Measurements from ENCODE around the gene GUCA2A. TPM values are rescaled to one million over a fixed set of nuclear protein-coding genes. Genes with fewer than 3 reads are reported as not detected.

The GUCA2A gene
- total and polyA plus RNA-seq, 9 of the 15 experiments (the other 6 are each of a cell fraction or from before 2014, with no cell fraction given): not detected

DNA sequence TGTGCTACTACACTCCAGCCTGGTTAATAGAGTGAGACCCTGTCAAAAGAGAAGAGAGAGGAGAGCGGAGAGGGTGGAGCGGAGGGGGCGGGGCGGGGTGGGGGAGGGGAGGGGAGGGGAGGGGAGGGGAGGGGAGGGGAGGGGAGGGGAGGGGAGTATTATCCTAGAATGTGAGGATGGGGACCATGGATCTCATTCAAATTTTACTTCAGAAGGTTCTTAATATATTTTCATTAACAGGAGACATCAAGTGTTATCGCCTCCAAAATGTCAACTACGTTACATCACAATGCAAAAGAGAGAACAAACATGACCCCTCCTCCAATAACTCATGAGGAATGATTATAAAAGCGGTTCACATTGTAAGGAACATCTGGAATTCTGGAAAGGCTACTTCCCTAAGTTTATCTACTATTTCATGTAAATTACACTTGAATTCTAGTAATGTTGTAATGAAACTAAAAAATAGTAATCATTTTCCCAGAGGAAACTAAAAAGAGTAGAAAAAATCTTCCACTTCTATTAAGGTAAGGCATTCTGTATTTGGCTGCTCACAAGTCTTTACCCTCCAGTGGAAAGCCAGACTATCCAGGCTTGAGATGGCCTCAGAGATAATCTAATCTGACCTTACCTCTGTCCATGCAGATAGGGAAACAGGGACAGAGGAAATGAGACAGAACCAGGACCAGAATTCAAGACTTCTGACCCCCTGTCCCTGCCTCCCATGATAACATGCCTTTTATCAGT lies 18.8 kb upstream of the GUCA2A start (continued):
- no peak for TF ChIP-seq ZBTB40 (IDR thresholded peaks at IDR 0.05)
- no peak for TF ChIP-seq ZBTB40 (CRISPR knock-in tag; IDR thresholded peaks at IDR 0.05)
- no peak for TF ChIP-seq EP300 (IDR thresholded peaks at IDR 0.05; ENCODE audit: low read length)
- TF ChIP-seq CBX3 (IDR thresholded peaks at IDR 0.05; ENCODE audit: borderline replicate concordance in 1 of 2, low read length in 2 of 2): no peak
- no peak for TF ChIP-seq FOXA1 (IDR thresholded peaks at IDR 0.05; ENCODE audit: borderline replicate concordance)
- no peak for TF ChIP-seq PTTG1 (tag; IDR thresholded peaks at IDR 0.05; ENCODE audit: low read depth)
- no peak for TF ChIP-seq KAT2B (IDR thresholded peaks at IDR 0.05; ENCODE audit: low read depth, low read length)
- TF ChIP-seq SUPT5H (IDR thresholded peaks at IDR 0.05): no peak
- 0 out of 2 replicates have a peak, but pooled peaks have one; percentile 27 for TF ChIP-seq CBFA2T2 (conservative IDR thresholded peaks at IDR 0.05)
- no peak for TF ChIP-seq SMARCC2 (IDR thresholded peaks at IDR 0.05; ENCODE audit: low read depth)
- TF ChIP-seq PML (IDR thresholded peaks at IDR 0.05; ENCODE audit: low read length): no peak
- TF ChIP-seq RBFOX2 (IDR thresholded peaks at IDR 0.05; ENCODE audit: low read depth, low read length): no peak
- no peak for TF ChIP-seq ZNF175 (CRISPR knock-in tag; IDR thresholded peaks at IDR 0.05; ENCODE audit: low read depth)
- no peak for TF ChIP-seq SPI1 (IDR thresholded peaks at IDR 0.05; ENCODE audit: borderline replicate concordance, low read depth, low read length)
- no peak for TF ChIP-seq CXXC5 (CRISPR knock-in tag; IDR thresholded peaks at IDR 0.05)
- no peak for TF ChIP-seq DMBX1 (CRISPR knock-in tag; IDR thresholded peaks at IDR 0.05; ENCODE audit: borderline replicate concordance)
- TF ChIP-seq ZNF316 (IDR thresholded peaks at IDR 0.05): no peak
- no peak for TF ChIP-seq FOSL1 (tag; conservative IDR thresholded peaks at IDR 0.05)
- TF ChIP-seq ZNF76 (CRISPR knock-in tag; IDR thresholded peaks at IDR 0.05; ENCODE audit: borderline replicate concordance): no peak
- TF ChIP-seq SAP30 (IDR thresholded peaks at IDR 0.05; ENCODE audit: borderline replicate concordance, insufficient read depth, low read depth, low read length, poor library complexity, severe bottlenecking): no peak

Measured in K562 (cell line).